Nephron progenitor cell (in vitro differentiated cells): ENCODE results near the gene TRAF3IP1.

Experiments used
- DNase-seq: peaks from one replicate; pipeline ENCODE4 v3.0.0; 2021
- H3K27ac Mint-ChIP-seq: 2 replicates; pipeline ENCODE4 v1.8.0; 2021; ENCODE audit warnings: mild to moderate bottlenecking, moderate library complexity, mixed read lengths
- H3K27me3 Mint-ChIP-seq: 2 replicates; pipeline ENCODE4 v1.8.0; 2021; ENCODE audit warnings: mild to moderate bottlenecking, low read depth, mixed read lengths; ENCODE audit not compliant: poor library complexity
- H3K36me3 Mint-ChIP-seq: 2 replicates; pipeline ENCODE4 v1.8.0; 2021; ENCODE audit warnings: low read depth, mixed read lengths
- H3K4me1 Mint-ChIP-seq: 2 replicates; pipeline ENCODE4 v1.8.0; 2021; ENCODE audit warnings: mixed read lengths
- H3K4me3 Mint-ChIP-seq: 2 replicates; pipeline ENCODE4 v1.8.0; 2021; ENCODE audit warnings: mild to moderate bottlenecking, moderate library complexity, mixed read lengths
- H3K9me3 Mint-ChIP-seq: 2 replicates; pipeline ENCODE4 v1.8.0; 2021; ENCODE audit warnings: mild to moderate bottlenecking, moderate library complexity, mixed read lengths
- CTCF ChIP-seq: fragments of 200-600 bp; sonication (generic); IDR thresholded peaks from 2 replicates; pipeline ENCODE4 v1.5.0; 2021; ENCODE audit warnings: antibody characterized with exemption

Gene TRAF3IP1

GRCh38 chr2:238444242-238444641 lies 123.9 kb downstream of the TRAF3IP1 start:
- H3K4me1 Mint-ChIP-seq: peaks cover 50% of the 10 kb centered on the region
- no peak overlapping the region for H3K4me3 Mint-ChIP-seq
- peaks cover 64% of the 10 kb centered on the region for H3K36me3 Mint-ChIP-seq
- no peak overlapping the region for H3K27ac Mint-ChIP-seq
- no peak for TF ChIP-seq CTCF
- H3K9me3 Mint-ChIP-seq: no peaks in the 10 kb centered on the region
- DNase-seq: no peak
- H3K27me3 Mint-ChIP-seq: peaks cover 4% of the 10 kb centered on the region

- peaks cover 71% of the 10 kb centered on the region for H3K36me3 Mint-ChIP-seq
- H3K27me3 Mint-ChIP-seq: peaks cover 4% of the 10 kb centered on the region
- peaks cover 37% of the 10 kb centered on the region for H3K4me1 Mint-ChIP-seq
- no peak overlapping the region for H3K27ac Mint-ChIP-seq
- H3K9me3 Mint-ChIP-seq: no peaks in the 10 kb centered on the region
- TF ChIP-seq CTCF: no peak
- no peak overlapping the region for H3K4me3 Mint-ChIP-seq
- DNase-seq: no peak
These were observed 125.3 kb downstream of the TRAF3IP1 start for GRCh38 chr2:238445409-238446190.

- Mint-ChIP-seq H3K4me1 (peaks cover 29% of the 10 kb centered on the region), H3K36me3 (peaks cover 75% of the 10 kb centered on the region), H3K9me3 (no peaks in the 10 kb centered on the region), H3K4me3 (no peak overlapping the region), H3K27me3 (peaks cover 4% of the 10 kb centered on the region), H3K27ac (peak overlapping the region; percentile 45)
- DNase-seq: no peak
- TF ChIP-seq CTCF: no peak
These were observed 126.1 kb downstream of the TRAF3IP1 start for GRCh38 chr2:238446371-238446770.

GRCh38 chr2:238448031-238448955 lies 128.0 kb downstream of the TRAF3IP1 start:
- TF ChIP-seq CTCF: no peak
- no peak overlapping the region for H3K4me3 Mint-ChIP-seq
- peaks cover 14% of the 10 kb centered on the region for H3K4me1 Mint-ChIP-seq
- H3K36me3 Mint-ChIP-seq: peaks cover 80% of the 10 kb centered on the region
- peaks cover 5% of the 10 kb centered on the region for H3K9me3 Mint-ChIP-seq
- H3K27me3 Mint-ChIP-seq: peaks cover 4% of the 10 kb centered on the region
- DNase-seq: no peak
- peak overlapping the region; percentile 79 for H3K27ac Mint-ChIP-seq

GRCh38 chr2:238449241-238449640 lies 128.9 kb downstream of the TRAF3IP1 start:
- H3K4me1 Mint-ChIP-seq: peaks cover 14% of the 10 kb centered on the region
- H3K36me3 Mint-ChIP-seq: peaks cover 84% of the 10 kb centered on the region
- peaks cover 4% of the 10 kb centered on the region for H3K27me3 Mint-ChIP-seq
- no peak for TF ChIP-seq CTCF
- no peak overlapping the region for H3K27ac Mint-ChIP-seq
- H3K4me3 Mint-ChIP-seq: no peak overlapping the region
- no peak for DNase-seq
- H3K9me3 Mint-ChIP-seq: peaks cover 7% of the 10 kb centered on the region
